ENCODE results near the gene TBC1D2B. TPM values are rescaled to one million over a fixed set of nuclear protein-coding genes. Genes with fewer than 3 reads are reported as not detected.
"Not testable (repeated sequence)": the region's sequence is repeated elsewhere in the genome, so short reads cannot be mapped to it uniquely, and the experiment has no call there.

Gene TBC1D2B
- total RNA-seq, 1 experiment from 2014 or later: 17.6 TPM

DNA sequence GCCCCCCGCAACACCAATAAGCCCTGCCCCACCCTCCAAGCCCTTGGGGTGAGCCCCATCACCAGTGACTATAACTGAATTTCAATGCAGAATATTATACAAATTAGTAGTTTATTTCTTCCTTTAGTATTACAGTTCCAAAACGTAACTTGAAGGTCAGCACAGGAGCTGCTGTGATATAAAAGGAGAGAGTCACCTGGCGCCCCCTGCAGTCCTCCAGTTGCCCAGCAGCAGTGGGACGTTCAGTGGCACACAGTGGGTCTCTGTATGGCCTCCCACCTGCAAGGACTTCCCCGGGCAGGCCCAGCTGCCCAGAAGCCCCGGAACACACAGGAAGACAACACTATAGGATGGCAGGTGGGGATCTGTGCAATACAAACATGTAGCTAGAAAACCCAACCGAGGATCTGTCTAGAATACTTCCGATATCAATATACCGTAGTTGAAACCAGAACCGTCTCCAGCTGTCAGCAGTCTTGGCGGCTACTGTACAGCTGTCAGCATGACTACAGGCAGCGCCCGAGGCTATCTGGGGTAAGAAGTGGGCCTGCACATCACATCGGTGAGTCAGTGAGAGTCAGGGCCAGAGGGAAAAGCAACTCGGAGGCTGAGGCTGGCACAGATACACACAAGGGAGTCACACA is 82.5 kb downstream of the TBC1D2B start:
- not testable (repeated sequence) for H3K27me3 ChIP-seq (ENCODE audit: insufficient read depth, low read length); H2AK5ac ChIP-seq (ENCODE audit: insufficient read length, low read length); H3K9me3 ChIP-seq (ENCODE audit: control insufficient read depth, low read depth, low read length); H3K23ac ChIP-seq (ENCODE audit: insufficient read length, low read depth, low read length); H3K79me2 ChIP-seq (ENCODE audit: insufficient read depth, low read length); H3K4me2 ChIP-seq (ENCODE audit: insufficient read depth, insufficient read length, low read length); H3K14ac ChIP-seq (ENCODE audit: insufficient read depth, low read length); H3K79me1 ChIP-seq (ENCODE audit: insufficient read depth, low read depth, low read length, poor library complexity, severe bottlenecking); H4K5ac ChIP-seq (ENCODE audit: insufficient read length, low read depth, low read length); H3K9ac ChIP-seq (ENCODE audit: extremely low read depth, insufficient read length, low read length); H3K4me1 ChIP-seq (ENCODE audit: insufficient read depth, low read length); H3K4ac ChIP-seq (ENCODE audit: low read depth, low read length); H2BK120ac ChIP-seq (ENCODE audit: low read depth, low read length, poor library complexity, severe bottlenecking); H3K18ac ChIP-seq (ENCODE audit: insufficient read length, low read depth, low read length); H3K9me3 Mint-ChIP-seq; H3K4me3 Mint-ChIP-seq; H4K8ac ChIP-seq (replicated peaks; ENCODE audit: insufficient read length, low read depth, low read length); H4K20me1 ChIP-seq (ENCODE audit: control insufficient read depth, insufficient read depth, insufficient read length); H4K91ac ChIP-seq (ENCODE audit: insufficient read length, low read depth, low read length); H2BK20ac ChIP-seq (ENCODE audit: low read depth, low read length, poor library complexity, severe bottlenecking); H3K56ac ChIP-seq (ENCODE audit: insufficient read length, low read depth, low read length); DNase-seq; H3K27ac Mint-ChIP-seq; H3K23me2 ChIP-seq (ENCODE audit: insufficient read length, low read depth, low read length, poor library complexity, severe bottlenecking); H3K27me3 Mint-ChIP-seq (ENCODE audit: low read depth); H3T11ph ChIP-seq (ENCODE audit: low read length); H2AFZ ChIP-seq (ENCODE audit: low read length); H2BK15ac ChIP-seq (ENCODE audit: low read depth, low read length); H3K27ac ChIP-seq (ENCODE audit: insufficient read length, low read depth, low read length); H2BK12ac ChIP-seq (ENCODE audit: insufficient read length, low read depth, low read length); H2BK5ac ChIP-seq (ENCODE audit: insufficient read length, low read length)
- TF ChIP-seq, protein P1, sequence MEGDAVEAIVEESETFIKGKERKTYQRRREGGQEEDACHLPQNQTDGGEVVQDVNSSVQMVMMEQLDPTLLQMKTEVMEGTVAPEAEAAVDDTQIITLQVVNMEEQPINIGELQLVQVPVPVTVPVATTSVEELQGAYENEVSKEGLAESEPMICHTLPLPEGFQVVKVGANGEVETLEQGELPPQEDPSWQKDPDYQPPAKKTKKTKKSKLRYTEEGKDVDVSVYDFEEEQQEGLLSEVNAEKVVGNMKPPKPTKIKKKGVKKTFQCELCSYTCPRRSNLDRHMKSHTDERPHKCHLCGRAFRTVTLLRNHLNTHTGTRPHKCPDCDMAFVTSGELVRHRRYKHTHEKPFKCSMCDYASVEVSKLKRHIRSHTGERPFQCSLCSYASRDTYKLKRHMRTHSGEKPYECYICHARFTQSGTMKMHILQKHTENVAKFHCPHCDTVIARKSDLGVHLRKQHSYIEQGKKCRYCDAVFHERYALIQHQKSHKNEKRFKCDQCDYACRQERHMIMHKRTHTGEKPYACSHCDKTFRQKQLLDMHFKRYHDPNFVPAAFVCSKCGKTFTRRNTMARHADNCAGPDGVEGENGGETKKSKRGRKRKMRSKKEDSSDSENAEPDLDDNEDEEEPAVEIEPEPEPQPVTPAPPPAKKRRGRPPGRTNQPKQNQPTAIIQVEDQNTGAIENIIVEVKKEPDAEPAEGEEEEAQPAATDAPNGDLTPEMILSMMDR (conservative IDR thresholded peaks at IDR 0.05): peak; percentile 62
- Mint-ChIP-seq H3K36me3 (ENCODE audit: insufficient read depth in 1 of 3, low read depth in 3 of 3) (peaks cover 0 to 11% (median 7%) of the 10 kb centered on the region in 3 experiments; a peak in 4 of 7 replicates), H3K4me1 (peaks cover 8 to 16% of the 10 kb centered on the region in 2 experiments)
- no CpG with 5 or more reads among the region's 15 CpGs for WGBS (ENCODE audit: extremely low coverage, insufficient read length, low lambda C conversion rate)

DNA sequence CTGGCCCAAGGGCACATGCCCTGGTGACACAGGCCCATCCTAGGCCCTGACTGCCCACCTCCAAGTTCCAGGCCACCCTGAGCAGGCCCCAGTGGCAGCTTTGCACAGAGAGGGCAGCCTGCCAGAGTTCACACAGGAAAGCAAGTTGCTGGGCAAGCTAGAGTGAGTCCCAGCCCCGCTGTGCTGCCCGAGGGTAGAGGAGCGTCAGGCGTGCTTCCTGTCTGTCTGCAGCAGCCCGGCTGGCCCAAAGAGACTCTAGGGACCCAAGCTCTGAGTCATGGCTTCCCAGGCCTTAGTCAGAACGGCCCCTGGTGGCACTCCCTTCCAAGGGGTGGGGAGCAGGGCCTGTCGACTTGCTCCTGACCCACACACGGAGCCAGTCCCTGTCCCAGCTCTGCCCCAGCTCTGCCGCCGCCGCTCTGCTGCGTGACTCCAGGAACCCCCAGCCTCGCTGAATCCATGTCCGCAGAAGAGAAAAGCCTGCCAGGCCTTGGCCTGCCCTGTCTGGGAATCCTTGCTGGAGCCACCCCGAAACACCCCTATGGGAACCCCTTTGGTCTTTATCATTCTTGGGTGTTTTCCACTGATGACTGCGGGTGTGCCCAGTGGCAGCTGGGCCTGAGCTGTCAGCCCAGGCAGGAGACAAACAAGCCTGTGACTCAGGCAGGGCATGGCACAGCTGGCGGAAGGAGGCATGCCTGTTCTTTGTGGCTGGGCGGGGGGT is 83.4 kb downstream of the TBC1D2B start:
- H3K56ac ChIP-seq (ENCODE audit: insufficient read length, low read depth, low read length); H3K23me2 ChIP-seq (ENCODE audit: insufficient read length, low read depth, low read length, poor library complexity, severe bottlenecking); H4K5ac ChIP-seq (ENCODE audit: insufficient read length, low read depth, low read length); H3K14ac ChIP-seq (ENCODE audit: insufficient read depth, low read length); H3K79me1 ChIP-seq (ENCODE audit: insufficient read depth, low read depth, low read length, poor library complexity, severe bottlenecking); H3K4me2 ChIP-seq (ENCODE audit: insufficient read depth, insufficient read length, low read length); H2BK12ac ChIP-seq (ENCODE audit: insufficient read length, low read depth, low read length); H3K4me1 ChIP-seq (ENCODE audit: insufficient read depth, low read length); H2BK120ac ChIP-seq (ENCODE audit: low read depth, low read length, poor library complexity, severe bottlenecking); H2AK5ac ChIP-seq (ENCODE audit: insufficient read length, low read length); H3K4me3 Mint-ChIP-seq; H2BK20ac ChIP-seq (ENCODE audit: low read depth, low read length, poor library complexity, severe bottlenecking); H4K91ac ChIP-seq (ENCODE audit: insufficient read length, low read depth, low read length); H3K9ac ChIP-seq (ENCODE audit: extremely low read depth, insufficient read length, low read length); H3K9me3 ChIP-seq (ENCODE audit: control insufficient read depth, low read depth, low read length); H3K79me2 ChIP-seq (ENCODE audit: insufficient read depth, low read length); H4K8ac ChIP-seq (replicated peaks; ENCODE audit: insufficient read length, low read depth, low read length); H3K23ac ChIP-seq (ENCODE audit: insufficient read length, low read depth, low read length); DNase-seq; H3K4ac ChIP-seq (ENCODE audit: low read depth, low read length); H4K20me1 ChIP-seq (ENCODE audit: control insufficient read depth, insufficient read depth, insufficient read length); H3K27ac ChIP-seq (ENCODE audit: insufficient read length, low read depth, low read length); H3K27me3 ChIP-seq (ENCODE audit: insufficient read depth, low read length); H3K27me3 Mint-ChIP-seq (ENCODE audit: low read depth); H3K18ac ChIP-seq (ENCODE audit: insufficient read length, low read depth, low read length); H2BK5ac ChIP-seq (ENCODE audit: insufficient read length, low read length); H3T11ph ChIP-seq (ENCODE audit: low read length); H3K27ac Mint-ChIP-seq; H2BK15ac ChIP-seq (ENCODE audit: low read depth, low read length); H3K9me3 Mint-ChIP-seq; H2AFZ ChIP-seq (ENCODE audit: low read length): not testable (repeated sequence)
- no CpG with 5 or more reads among the region's 18 CpGs for WGBS (ENCODE audit: extremely low coverage, insufficient read length, low lambda C conversion rate)
- peaks cover 6 to 13% of the 10 kb centered on the region in 2 experiments; a peak in 3 of 4 replicates for H3K4me1 Mint-ChIP-seq
- H3K36me3 Mint-ChIP-seq (ENCODE audit: insufficient read depth in 1 of 3, low read depth in 3 of 3): peaks cover 0 to 11% (median 7%) of the 10 kb centered on the region in 3 experiments; a peak in 4 of 7 replicates

Data from H9 (cell line).